GM06990 (cell line): Measurements from ENCODE around the gene EML5.
A peak's percentile ranks its signal among the peaks of the same experiment; 100 is the strongest.

Experiments used
- DNase-seq: peaks from one replicate; pipeline ENCODE4 v3.0.0-alpha.2; 2011; ENCODE audit not compliant: insufficient read length; ENCODE audit errors: extremely low read depth
- H3K27me3 ChIP-seq: replicated peaks from 2 replicates; pipeline ENCODE4 v1.6.0; 2011; ENCODE audit warnings: low read length; ENCODE audit not compliant: control insufficient read depth, insufficient read depth
- H3K36me3 ChIP-seq: 2 replicates; pipeline ENCODE4 v1.5.1; 2011; ENCODE audit warnings: low read length; ENCODE audit not compliant: control insufficient read depth, insufficient read depth
- H3K4me3 ChIP-seq: replicated peaks from 2 replicates; pipeline ENCODE4 v1.5.1; 2011; ENCODE audit warnings: low read depth, mild to moderate bottlenecking, control low read depth, low read length
- CTCF ChIP-seq: IDR thresholded peaks from 2 replicates; pipeline ENCODE4 v1.5.1; 2011; ENCODE audit warnings: low read length, control low read depth, mild to moderate bottlenecking, inconsistent platforms; ENCODE audit not compliant: insufficient read depth, poor library complexity, severe bottlenecking

The EML5 gene

GRCh38 chr14:88804035-88804434 is 11.3 kb upstream of the EML5 start:
- DNase-seq = no peak
- H3K27me3 ChIP-seq = no peaks in the 10 kb centered on the region; the same call in none of the 2 replicates
- H3K36me3 ChIP-seq = no peaks in the 10 kb centered on the region

GRCh38 chr14:88802596-88802995 is 9.8 kb upstream of the EML5 start:
- DNase-seq = no peak
- H3K36me3 ChIP-seq = no peaks in the 10 kb centered on the region
- no peak for TF ChIP-seq CTCF
- no peaks in the 10 kb centered on the region; the same call in none of the 2 replicates for H3K27me3 ChIP-seq
- H3K4me3 ChIP-seq = no peak overlapping the region

More at GRCh38 chr14:88804035-88804434, 11.3 kb upstream of the EML5 start:
- no peak for TF ChIP-seq CTCF
- no peak overlapping the region for H3K4me3 ChIP-seq

- no peaks in the 10 kb centered on the region; the same call in none of the 2 replicates for H3K27me3 ChIP-seq
- H3K36me3 ChIP-seq = no peaks in the 10 kb centered on the region
- DNase-seq = no peak
- TF ChIP-seq CTCF = no peak
- no peak overlapping the region for H3K4me3 ChIP-seq
Observed at GRCh38 chr14:88799522-88799921, 6.8 kb upstream of the EML5 start.

GRCh38 chr14:88798156-88798555 is 5.4 kb upstream of the EML5 start:
- H3K4me3 ChIP-seq = no peak overlapping the region
- H3K36me3 ChIP-seq = no peaks in the 10 kb centered on the region
- DNase-seq = no peak
- no peaks in the 10 kb centered on the region; the same call in 1 of the 2 replicates for H3K27me3 ChIP-seq
- TF ChIP-seq CTCF = no peak

GRCh38 chr14:88793259-88793625 is 489 bp upstream of the EML5 start:
- no peak for TF ChIP-seq CTCF
- no peaks in the 10 kb centered on the region for H3K36me3 ChIP-seq
- H3K4me3 ChIP-seq = peak overlapping the region; percentile 70
- no peak for DNase-seq
- H3K27me3 ChIP-seq = no peaks in the 10 kb centered on the region; the same call in none of the 2 replicates
